IMR-90 (cell line): ENCODE data around the gene LYZL6. TPM values are rescaled to one million over a fixed set of nuclear protein-coding genes. Genes with fewer than 3 reads are reported as not detected.

ENCODE experiments used
- ATAC-seq: fragments of 200-7000 bp; cut with Tn5 transposase; 2 replicates; pipeline ENCODE4 v1.9.1; 2020; ENCODE audit warnings: low read depth, mild to moderate bottlenecking, moderate library complexity
- BruUV-seq: library from RNA; stranded (reverse); fragments of 400-500 nt; replicated peaks from 2 replicates; lab custom pipeline; 2021; lab: Mats Ljungman, UMichigan
- CTCF ChIA-PET: fragments of 300-600 bp; formaldehyde crosslinking; extraction: SDS; loops from one replicate; lab custom pipeline; 2021; ENCODE audit warnings: antibody characterized with exemption; lab: Yijun Ruan, JAX
- POLR2A ChIA-PET: fragments of 300-600 bp; sonication (Branson Sonifier 250); formaldehyde crosslinking; loops from one replicate; lab custom pipeline; 2022; ENCODE audit warnings: antibody characterized with exemption; ENCODE audit not compliant: unreplicated experiment; lab: Charles Lee
- DNase-seq: peaks from one replicate; pipeline ENCODE4 v3.0.0; 2013
- H2AFZ ChIP-seq: replicated peaks from 2 replicates; pipeline ENCODE3; 2013; ENCODE audit warnings: low read length, mild to moderate bottlenecking; ENCODE audit not compliant: poor library complexity
- H2AK5ac ChIP-seq: 2 replicates; pipeline ENCODE4 v1.6.1; 2013; ENCODE audit warnings: low read depth, low read length, inconsistent platforms
- H2AK9ac ChIP-seq: replicated peaks from 2 replicates; pipeline ENCODE3; 2013; ENCODE audit warnings: mild to moderate bottlenecking, low read depth, low read length, moderate library complexity; ENCODE audit not compliant: poor library complexity
- H2BK120ac ChIP-seq: 2 replicates; pipeline ENCODE4 v1.6.1; 2013; ENCODE audit warnings: low read depth, low read length, inconsistent platforms
- H2BK15ac ChIP-seq: 3 replicates; pipeline ENCODE4 v1.6.1; 2013; ENCODE audit warnings: low read depth, low read length, inconsistent platforms
- H2BK20ac ChIP-seq: 2 replicates; pipeline ENCODE4 v1.6.1; 2013; ENCODE audit warnings: low read depth, mild to moderate bottlenecking, inconsistent platforms, low read length, moderate library complexity
- H2BK5ac ChIP-seq: 2 replicates; pipeline ENCODE4 v1.6.1; 2013; ENCODE audit warnings: mild to moderate bottlenecking, low read depth, low read length, inconsistent platforms; ENCODE audit not compliant: poor library complexity, severe bottlenecking
- H3K14ac ChIP-seq: replicated peaks from 2 replicates; pipeline ENCODE4 v1.6.1; 2013; ENCODE audit warnings: low read depth, low read length, inconsistent platforms
- H3K18ac ChIP-seq: 2 replicates; pipeline ENCODE4 v1.6.1; 2013; ENCODE audit warnings: low read depth, low read length, control low read depth
- H3K23ac ChIP-seq: 2 replicates; pipeline ENCODE4 v1.6.1; 2013; ENCODE audit warnings: low read depth, low read length, inconsistent platforms
- H3K27ac ChIP-seq: 2 replicates; pipeline ENCODE4 v1.5.1; 2013; ENCODE audit warnings: mild to moderate bottlenecking, control low read depth, low read length; ENCODE audit not compliant: insufficient read depth
- H3K27me3 ChIP-seq: 2 replicates; pipeline ENCODE4 v1.6.1; 2013; ENCODE audit warnings: low read length; ENCODE audit not compliant: control insufficient read depth, insufficient read depth
- H3K36me3 ChIP-seq: 2 replicates; pipeline ENCODE4 v1.6.1; 2013; ENCODE audit warnings: low read length, mixed read lengths; ENCODE audit not compliant: control insufficient read depth, insufficient read depth
- H3K4ac ChIP-seq: 2 replicates; pipeline ENCODE4 v1.6.1; 2013; ENCODE audit warnings: low read depth, low read length, inconsistent platforms
- H3K4me1 ChIP-seq: 2 replicates; pipeline ENCODE4 v1.6.1; 2013; ENCODE audit warnings: low read length, mixed read lengths; ENCODE audit not compliant: control insufficient read depth, insufficient read depth
- H3K4me2 ChIP-seq: 2 replicates; pipeline ENCODE4 v1.6.1; 2013; ENCODE audit warnings: low read depth, mild to moderate bottlenecking, control low read depth, low read length, moderate library complexity
- H3K4me3 ChIP-seq: 2 replicates; pipeline ENCODE4 v1.5.1; 2013; ENCODE audit warnings: low read depth, mild to moderate bottlenecking, control low read depth, low read length, moderate library complexity; ENCODE audit not compliant: insufficient read depth
- H3K56ac ChIP-seq: 2 replicates; pipeline ENCODE4 v1.6.1; 2013; ENCODE audit warnings: low read length, inconsistent platforms; ENCODE audit not compliant: insufficient read depth; ENCODE audit errors: extremely low read depth
- H3K79me1 ChIP-seq, 2 experiments: 2 replicates each; pipeline ENCODE4 v1.6.1; 2013; ENCODE audit warnings: low read length in 2 of 2, inconsistent platforms in 1 of 2, low read depth in 1 of 2
- H3K9ac ChIP-seq: 2 replicates; pipeline ENCODE4 v1.6.1; 2013; ENCODE audit warnings: low read depth, low read length, control low read depth
- H3K9me1 ChIP-seq: 2 replicates; pipeline ENCODE4 v1.6.1; 2013; ENCODE audit warnings: low read length, inconsistent platforms; ENCODE audit not compliant: insufficient read depth
- H3K9me3 ChIP-seq: 2 replicates; pipeline ENCODE4 v1.6.1; 2013; ENCODE audit warnings: low read length; ENCODE audit not compliant: control insufficient read depth, insufficient read depth
- H4K20me1 ChIP-seq: 2 replicates; pipeline ENCODE4 v1.6.1; 2013; ENCODE audit warnings: low read length, inconsistent platforms; ENCODE audit not compliant: insufficient read depth
- H4K5ac ChIP-seq: 2 replicates; pipeline ENCODE4 v1.6.1; 2013; ENCODE audit warnings: mild to moderate bottlenecking, low read depth, low read length, control low read depth
- H4K8ac ChIP-seq, 2 experiments: 2 replicates each; pipeline ENCODE4 v1.6.1; 2013; ENCODE audit warnings: low read depth in 2 of 2, low read length in 2 of 2, control low read depth in 1 of 2, inconsistent platforms in 1 of 2
- H4K91ac ChIP-seq: 2 replicates; pipeline ENCODE4 v1.6.1; 2013; ENCODE audit warnings: low read depth, low read length, inconsistent platforms; ENCODE audit not compliant: insufficient read depth
- CEBPB ChIP-seq: IDR thresholded peaks from 2 replicates; pipeline ENCODE4 v1.6.1; 2012; ENCODE audit warnings: low read depth, low read length, improper control_type of control experiment
- CHD1 ChIP-seq: IDR thresholded peaks from 2 replicates; pipeline ENCODE4 v1.6.1; 2012; ENCODE audit warnings: low read depth, low read length, improper control_type of control experiment
- CTCF ChIP-seq: conservative IDR thresholded peaks from 2 replicates; pipeline ENCODE4 v1.5.1; 2012; ENCODE audit warnings: mild to moderate bottlenecking, low read depth, low read length, improper control_type of control experiment
- ELK1 ChIP-seq: fragments of 150-350 bp; IDR thresholded peaks from 2 replicates; pipeline ENCODE4 v1.6.1; 2016; ENCODE audit warnings: low read depth, mild to moderate bottlenecking, low read length, moderate library complexity, borderline replicate concordance
- FOS ChIP-seq: fragments of 150-350 bp; IDR thresholded peaks from 2 replicates; pipeline ENCODE4 v1.6.1; 2016; ENCODE audit warnings: low read depth, low read length
- MAFK ChIP-seq: IDR thresholded peaks from 2 replicates; pipeline ENCODE4 v1.6.1; 2012; ENCODE audit warnings: low read depth, low read length, improper control_type of control experiment
- MAZ ChIP-seq: IDR thresholded peaks from 2 replicates; pipeline ENCODE4 v1.6.1; 2012; ENCODE audit warnings: low read depth, mild to moderate bottlenecking, low read length, improper control_type of control experiment, moderate library complexity, borderline replicate concordance
- MXI1 ChIP-seq: IDR thresholded peaks from 2 replicates; pipeline ENCODE4 v1.6.1; 2012; ENCODE audit warnings: low read depth, mild to moderate bottlenecking, low read length, moderate library complexity, borderline replicate concordance
- NFE2L2 ChIP-seq: fragments of 150-350 bp; IDR thresholded peaks from 2 replicates; pipeline ENCODE4 v1.6.1; 2016; ENCODE audit warnings: low read depth, mild to moderate bottlenecking, low read length
- POLR2A ChIP-seq: IDR thresholded peaks from 2 replicates; pipeline ENCODE4 v1.6.1; 2012; ENCODE audit warnings: mild to moderate bottlenecking, low read depth, low read length
- RAD21 ChIP-seq: IDR thresholded peaks from 2 replicates; pipeline ENCODE4 v1.6.1; 2012; ENCODE audit warnings: low read length, improper control_type of control experiment
- RCOR1 ChIP-seq: IDR thresholded peaks from 2 replicates; pipeline ENCODE4 v1.6.1; 2012; ENCODE audit warnings: mild to moderate bottlenecking, low read length, improper control_type of control experiment; ENCODE audit not compliant: insufficient replicate concordance
- RFX5 ChIP-seq: IDR thresholded peaks from 2 replicates; pipeline ENCODE4 v1.8.0; 2012; ENCODE audit warnings: low read depth, mild to moderate bottlenecking, low read length, moderate library complexity
- SMC3 ChIP-seq: fragments of 150-350 bp; IDR thresholded peaks from 2 replicates; pipeline ENCODE4 v1.6.1; 2016; ENCODE audit warnings: low read depth, mild to moderate bottlenecking, antibody characterized with exemption, low read length, moderate library complexity
- USF2 ChIP-seq: fragments of 150-350 bp; IDR thresholded peaks from 2 replicates; pipeline ENCODE4 v1.6.1; 2017; ENCODE audit warnings: mild to moderate bottlenecking, antibody characterized with exemption, low read length, low read depth
- WGBS, 2 experiments: methylation state at CpG; one replicate each; pipeline versions ENCODE4 v1.1.5 to v1.1.7; 2013; ENCODE audit warnings: missing lambda C conversion rate in 2 of 2; ENCODE audit not compliant: insufficient read length in 1 of 2; ENCODE audit errors: extremely low coverage in 2 of 2; 5-methylcytosine and 5-hydroxymethylcytosine counted together
- dilution Hi-C: fragments of 300-500 bp; cut with HindIII; formaldehyde crosslinking; loops from one replicate; pipeline ENCODE4 v1.14.3; 2018; ENCODE audit warnings: low sequenced_read_pairs; ENCODE audit not compliant: unreplicated experiment
- in situ Hi-C: fragments of 300-500 bp; cut with MboI; formaldehyde crosslinking; loops from 3 replicates; pipeline ENCODE4 v1.14.3; 2019; ENCODE audit warnings: low sequenced_read_pairs, inconsistent platforms, mixed read lengths
- intact Hi-C: fragments of 100-400 bp; cut with micrococcal nuclease; formaldehyde crosslinking; loops from 2 replicates; pipeline ENCODE4 v1.10.0; 2022
- polyA plus RNA-seq, 3 experiments: library from polyadenylated mRNA; depleted of rRNA; stranded (reverse); fragments of >200 nt; gene quantifications; 2 replicates each; pipeline ENCODE4 v1.2.3, GENCODE V29; 2012; ENCODE audit warnings: low replicate concordance in 1 of 3
- total RNA-seq: library from RNA; depleted of rRNA; stranded (reverse); fragments of >200 nt; gene quantifications from 2 replicates; pipeline ENCODE4 v1.2.3, GENCODE V29; 2012

LYZL6 gene
- total and polyA plus RNA-seq, 2 of the 4 experiments (the other 2 are of a cell fraction): not detected

DNA sequence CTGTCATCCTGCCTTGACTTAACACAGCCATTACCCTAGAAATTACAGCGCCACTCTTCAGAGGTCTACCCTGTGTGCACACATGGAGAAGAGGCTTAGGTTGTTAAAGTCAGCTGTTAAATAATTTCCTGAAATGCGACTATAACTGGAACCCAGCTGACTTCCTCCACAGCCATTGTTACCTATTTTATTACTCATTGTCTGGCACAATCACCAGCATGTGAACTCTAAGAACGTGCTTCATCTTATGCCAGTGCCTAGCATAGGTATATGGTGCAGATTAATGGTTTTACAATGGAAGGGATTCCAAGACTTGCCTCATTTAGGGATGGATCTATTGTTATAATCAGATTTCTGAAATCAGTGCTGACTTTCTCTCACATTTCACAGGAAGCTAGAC, 24.8 kb downstream of the LYZL6 start:
- no peaks in the 10 kb centered on the region for H3K27me3 ChIP-seq
- H2BK20ac ChIP-seq: no peak overlapping the region
- no peaks in the 10 kb centered on the region for H3K4me1 ChIP-seq
- no peaks in the 10 kb centered on the region for H4K20me1 ChIP-seq
- H3K36me3 ChIP-seq: no peaks in the 10 kb centered on the region
- WGBS, 2 experiments: no CpG with 5 or more reads among the region's 3 CpGs
- no peak overlapping the region for H2AK5ac ChIP-seq
- H3K14ac ChIP-seq: no peak overlapping the region
- dilution Hi-C loops: no loop called here
- no peaks in the 10 kb centered on the region for H3K9me1 ChIP-seq
- H3K23ac ChIP-seq: no peak overlapping the region
- no peaks in the 10 kb centered on the region for H3K9me3 ChIP-seq
- H3K18ac ChIP-seq: no peak overlapping the region
- ChIA-PET CTCF (no interaction called here), POLR2A (interaction anchor here (0.6 kb wide), 1 partner anchor 34 kb away, joined by 6 read pairs; no protein-coding TSS in a partner anchor)
- BruUV-seq: no TSS peak
- in situ Hi-C loops: no loop called here
- H3K4ac ChIP-seq: no peak overlapping the region
- H3K56ac ChIP-seq: no peak overlapping the region
- H3K79me1 ChIP-seq: no peaks in the 10 kb centered on the region
- no peak overlapping the region for H3K27ac ChIP-seq
- DNase-seq (no peak), ATAC-seq (no peak)
- H2BK15ac ChIP-seq: no peak overlapping the region
- H2BK120ac ChIP-seq: no peak overlapping the region
- H2BK5ac ChIP-seq: no peak overlapping the region
- H3K9ac ChIP-seq: no peak overlapping the region
- H2AFZ ChIP-seq: no peak overlapping the region
- H3K4me3 ChIP-seq: no peak overlapping the region
- no peak overlapping the region for H4K8ac ChIP-seq
- TF ChIP-seq ELK1 (no peak), FOS (no peak), RAD21 (no peak), CTCF (no peak), NFE2L2 (no peak), POLR2A (no peak), MAFK (no peak), RFX5 (no peak), CHD1 (no peak), MAZ (no peak), MXI1 (no peak), CEBPB (no peak), RCOR1 (no peak), USF2 (no peak), SMC3 (no peak)
- H2AK9ac ChIP-seq: no peak overlapping the region
- no peak overlapping the region for H3K4me2 ChIP-seq
- H4K5ac ChIP-seq: no peak overlapping the region
- no peak overlapping the region for H4K91ac ChIP-seq
- intact Hi-C loops: no loop called here
